ENCODE measurements around the gene ADAM22. TPM values are rescaled to one million over a fixed set of nuclear protein-coding genes. Genes with fewer than 3 reads are reported as not detected.

Gene ADAM22
- total and polyA plus RNA-seq, 2 donors (not counting 1 experiment from before 2014, with no cell fraction given): 0.30 to 1.8 TPM

DNA sequence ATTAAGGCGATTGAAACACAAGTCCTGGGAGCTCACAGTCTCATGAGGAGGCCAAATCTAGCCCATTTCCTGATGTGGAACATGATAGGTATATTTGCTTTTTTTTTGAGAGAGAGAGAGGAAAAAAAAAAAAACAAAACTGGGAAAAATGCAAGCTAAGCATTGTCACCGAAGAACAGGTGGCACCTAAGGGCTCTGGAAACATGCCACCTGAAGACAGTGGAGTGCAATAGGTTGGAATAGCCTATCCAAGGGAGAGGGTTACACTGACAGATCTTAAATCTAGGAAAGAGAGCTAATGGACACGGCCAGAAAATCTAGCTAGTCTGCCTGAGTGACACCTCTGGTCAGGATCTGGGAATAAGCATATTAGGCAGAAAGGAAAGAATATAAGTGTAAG lies 175.6 kb downstream of the ADAM22 start:
- ATAC-seq (ENCODE audit: low read depth) (no peak), DNase-seq (no peak)
- Histone ChIP-seq H3K9me3 (ENCODE audit: control extremely low read depth in 1 of 3, control insufficient read depth in 2 of 3, insufficient read depth in 1 of 3, low read length in 2 of 3) (no peaks in the 10 kb centered on the region), H3K4me3 (ENCODE audit: control extremely low read depth in 1 of 5, extremely low read depth in 1 of 5, insufficient read depth in 1 of 5, low read depth in 2 of 5, low read length in 4 of 5) (no peak overlapping the region), H3K9ac (ENCODE audit: low read length) (no peak overlapping the region), H2AFZ (ENCODE audit: insufficient read depth, low read depth, low read length, poor library complexity, severe bottlenecking) (no peak overlapping the region), H3K27ac (ENCODE audit: low read length in 2 of 2) (no peak overlapping the region), H3K27me3 (replicated peaks in 1 of 4; ENCODE audit: control extremely low read depth in 1 of 4, control insufficient read depth in 3 of 4, insufficient read depth in 4 of 4, low read length in 3 of 4) (no peaks in the 10 kb centered on the region), H3K4me2 (replicated peaks; ENCODE audit: low read depth, low read length, poor library complexity, severe bottlenecking) (no peak overlapping the region), H3K79me2 (ENCODE audit: control insufficient read depth, insufficient read depth, low read length) (no peaks in the 10 kb centered on the region), H3K4me1 (ENCODE audit: control insufficient read depth in 2 of 2, insufficient read depth in 2 of 2, low read length in 2 of 2) (no peaks in the 10 kb centered on the region), H4K20me1 (ENCODE audit: control insufficient read depth, insufficient read depth, low read length, poor library complexity, severe bottlenecking) (no peaks in the 10 kb centered on the region), H3K36me3 (replicated peaks in 1 of 2; ENCODE audit: control extremely low read depth in 1 of 2, control insufficient read depth in 1 of 2, extremely low read depth in 1 of 2, insufficient read depth in 2 of 2, low read length in 1 of 2) (no peaks in the 10 kb centered on the region)
- TF ChIP-seq, protein P1, sequence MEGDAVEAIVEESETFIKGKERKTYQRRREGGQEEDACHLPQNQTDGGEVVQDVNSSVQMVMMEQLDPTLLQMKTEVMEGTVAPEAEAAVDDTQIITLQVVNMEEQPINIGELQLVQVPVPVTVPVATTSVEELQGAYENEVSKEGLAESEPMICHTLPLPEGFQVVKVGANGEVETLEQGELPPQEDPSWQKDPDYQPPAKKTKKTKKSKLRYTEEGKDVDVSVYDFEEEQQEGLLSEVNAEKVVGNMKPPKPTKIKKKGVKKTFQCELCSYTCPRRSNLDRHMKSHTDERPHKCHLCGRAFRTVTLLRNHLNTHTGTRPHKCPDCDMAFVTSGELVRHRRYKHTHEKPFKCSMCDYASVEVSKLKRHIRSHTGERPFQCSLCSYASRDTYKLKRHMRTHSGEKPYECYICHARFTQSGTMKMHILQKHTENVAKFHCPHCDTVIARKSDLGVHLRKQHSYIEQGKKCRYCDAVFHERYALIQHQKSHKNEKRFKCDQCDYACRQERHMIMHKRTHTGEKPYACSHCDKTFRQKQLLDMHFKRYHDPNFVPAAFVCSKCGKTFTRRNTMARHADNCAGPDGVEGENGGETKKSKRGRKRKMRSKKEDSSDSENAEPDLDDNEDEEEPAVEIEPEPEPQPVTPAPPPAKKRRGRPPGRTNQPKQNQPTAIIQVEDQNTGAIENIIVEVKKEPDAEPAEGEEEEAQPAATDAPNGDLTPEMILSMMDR (IDR thresholded peaks at IDR 0.05): no peak
- no peak for TF ChIP-seq EZH2 (IDR thresholded peaks at IDR 0.05; ENCODE audit: borderline replicate concordance, insufficient read depth, low read depth, low read length, poor library complexity, severe bottlenecking)
- Mint-ChIP-seq H3K27ac (no peak overlapping the region), H3K27me3 (peaks cover 4% of the 10 kb centered on the region), H3K4me1 (no peaks in the 10 kb centered on the region), H3K9me3 (ENCODE audit: insufficient read depth) (no peaks in the 10 kb centered on the region), H3K4me3 (no peak overlapping the region)
- intact Hi-C loops (cut with micrococcal nuclease): no loop called here
- WGBS (ENCODE audit: insufficient coverage): 96% methylated on average over 3 of the region's 3 CpGs
- CTCF ChIA-PET: interaction anchor here (0.9 to 2.4 kb wide), 3 partner anchors 112 to 603 kb away, joined by 3 to 5 read pairs (median 3); no protein-coding TSS in a partner anchor
- POLR2A ChIA-PET: interaction anchor here (0.7 kb wide), 1 partner anchor 98 kb away, joined by 6 read pairs; no protein-coding TSS in a partner anchor

DNA sequence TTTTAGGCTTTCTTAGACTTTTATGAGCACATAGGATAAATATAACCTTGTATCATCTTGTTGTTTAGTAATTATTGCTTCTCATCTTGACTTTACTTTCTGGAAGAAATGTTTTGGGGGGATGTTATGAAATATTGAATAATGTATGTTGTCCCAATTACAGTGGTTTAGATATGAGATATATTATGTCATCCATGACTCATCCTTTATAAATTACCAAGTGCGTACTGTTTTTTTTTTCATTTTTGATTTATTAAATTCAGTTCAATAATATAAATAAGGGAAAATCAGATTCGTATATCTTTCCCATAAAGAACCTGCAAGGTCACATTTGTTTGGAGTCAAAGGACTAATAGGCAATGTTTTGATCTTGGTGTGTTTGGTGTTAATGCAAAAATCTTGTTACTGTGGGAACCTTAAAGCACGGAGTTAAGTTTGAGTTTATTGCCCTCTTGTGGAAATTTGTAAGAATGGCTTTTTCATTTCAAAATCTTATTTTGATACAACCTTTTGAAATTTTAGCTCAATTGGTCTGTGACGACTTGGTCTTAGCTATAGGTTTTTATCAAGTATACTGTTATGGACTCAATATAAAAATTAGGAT lies 177.2 kb downstream of the ADAM22 start:
- WGBS (ENCODE audit: insufficient coverage): no CpG with 5 or more reads among the region's 4 CpGs
- ChIA-PET CTCF (interaction anchor here (0.8 to 2.2 kb wide), 4 partner anchors 13 to 316 kb away, joined by 3 to 11 read pairs (median 3); no protein-coding TSS in a partner anchor), POLR2A (no interaction called here)
- no peaks in the 10 kb centered on the region for H4K20me1 ChIP-seq (ENCODE audit: control insufficient read depth, insufficient read depth, low read length, poor library complexity, severe bottlenecking)
- no peak overlapping the region for H2AFZ ChIP-seq (ENCODE audit: insufficient read depth, low read depth, low read length, poor library complexity, severe bottlenecking)
- no peak for ATAC-seq (ENCODE audit: low read depth)
- H3K27ac ChIP-seq (ENCODE audit: low read length in 2 of 2): no peak overlapping the region
- Mint-ChIP-seq H3K27me3 (peaks cover 4% of the 10 kb centered on the region), H3K4me3 (no peak overlapping the region), H3K9me3 (ENCODE audit: insufficient read depth) (no peaks in the 10 kb centered on the region), H3K27ac (no peak overlapping the region), H3K4me1 (no peaks in the 10 kb centered on the region)
- TF ChIP-seq EZH2 (IDR thresholded peaks at IDR 0.05; ENCODE audit: borderline replicate concordance, insufficient read depth, low read depth, low read length, poor library complexity, severe bottlenecking): no peak
- TF ChIP-seq, protein P1 (IDR thresholded peaks at IDR 0.05): peak; percentile 69
- H3K9me3 ChIP-seq (ENCODE audit: control extremely low read depth in 1 of 3, control insufficient read depth in 2 of 3, insufficient read depth in 1 of 3, low read length in 2 of 3): no peaks in the 10 kb centered on the region
- H3K79me2 ChIP-seq (ENCODE audit: control insufficient read depth, insufficient read depth, low read length): no peaks in the 10 kb centered on the region
- no peaks in the 10 kb centered on the region for H3K27me3 ChIP-seq (replicated peaks in 1 of 4; ENCODE audit: control extremely low read depth in 1 of 4, control insufficient read depth in 3 of 4, insufficient read depth in 4 of 4, low read length in 3 of 4)
- DNase-seq: peak; percentile 24
- no peak overlapping the region for H3K4me3 ChIP-seq (ENCODE audit: control extremely low read depth in 1 of 5, extremely low read depth in 1 of 5, insufficient read depth in 1 of 5, low read depth in 2 of 5, low read length in 4 of 5)
- intact Hi-C loops (cut with micrococcal nuclease): loop anchor here (1.0 kb wide), 1 partner anchor 313 kb away; no protein-coding TSS in a partner anchor
- no peak overlapping the region for H3K9ac ChIP-seq (ENCODE audit: low read length)
- no peaks in the 10 kb centered on the region for H3K4me1 ChIP-seq (ENCODE audit: control insufficient read depth in 2 of 2, insufficient read depth in 2 of 2, low read length in 2 of 2)
- H3K36me3 ChIP-seq (replicated peaks in 1 of 2; ENCODE audit: control extremely low read depth in 1 of 2, control insufficient read depth in 1 of 2, extremely low read depth in 1 of 2, insufficient read depth in 2 of 2, low read length in 1 of 2): no peaks in the 10 kb centered on the region
- H3K4me2 ChIP-seq (replicated peaks; ENCODE audit: low read depth, low read length, poor library complexity, severe bottlenecking): no peak overlapping the region
